AG04450 (cell line): ENCODE data around the gene GRID1. TPM values are rescaled to one million over a fixed set of nuclear protein-coding genes. Genes with fewer than 3 reads are reported as not detected.

Source experiments
- CTCF ChIA-PET: fragments of 300-600, 350-600 bp; formaldehyde crosslinking; extraction: SDS; loops from one replicate; lab custom pipeline; 2022; ENCODE audit warnings: antibody characterized with exemption, inconsistent platforms; lab: Charles Lee
- POLR2A ChIA-PET: fragments of 350-600 bp; formaldehyde crosslinking; extraction: SDS; loops from one replicate; lab custom pipeline; 2021; ENCODE audit warnings: antibody characterized with exemption, inconsistent platforms; lab: Yijun Ruan, JAX
- DNase-seq: peaks from one replicate; pipeline ENCODE4 v3.0.0-alpha.2; 2011; ENCODE audit warnings: low read depth, low spot score
- H3K27ac ChIP-seq: one replicate; pipeline ENCODE4 v1.5.1; 2012; ENCODE audit warnings: low read depth, low read length, control low read depth
- H3K27me3 ChIP-seq: one replicate; pipeline ENCODE4 v1.6.0; 2012; ENCODE audit warnings: low read length; ENCODE audit not compliant: control insufficient read depth, insufficient read depth
- H3K4me3 ChIP-seq: 2 replicates; pipeline ENCODE4 v1.5.1; 2011; ENCODE audit warnings: mild to moderate bottlenecking, low read depth, low read length, control low read depth
- H3K9me3 ChIP-seq: 2 replicates; pipeline ENCODE4 v1.5.1; 2012; ENCODE audit warnings: low read length; ENCODE audit not compliant: control insufficient read depth, insufficient read depth
- polyA plus RNA-seq: library from polyadenylated mRNA; depleted of rRNA; stranded (reverse); fragments of >200 nt; gene quantifications from 2 replicates; pipeline ENCODE4 v1.2.3, GENCODE V29; 2011
- TF ChIP-seq, protein P1 (sequence below): IDR thresholded peaks from 2 replicates; pipeline ENCODE4 v1.5.1; 2011; ENCODE audit warnings: low read depth, low read length, control low read depth, inconsistent platforms

GRID1 gene
- polyA plus RNA-seq, 1 experiment: not detected

DNA sequence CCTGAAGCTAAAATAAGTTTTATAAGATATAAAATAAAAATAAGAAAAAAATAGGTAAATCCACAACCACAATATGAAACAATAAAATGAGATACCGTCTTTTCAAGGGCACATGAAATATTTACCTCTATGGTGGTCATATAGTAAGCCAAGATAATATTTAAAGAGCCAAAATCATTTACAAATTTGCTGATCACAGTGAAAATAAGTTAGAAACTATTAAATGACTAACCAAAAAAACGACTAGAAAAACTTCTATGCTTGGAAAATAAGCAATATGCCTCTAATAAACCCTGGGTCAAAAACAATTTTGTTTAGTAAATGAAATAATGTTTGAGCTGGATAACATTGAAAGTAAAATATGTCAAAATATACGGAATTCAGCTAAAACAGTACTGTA, 535.2 kb downstream of the GRID1 start:
- no peak overlapping the region for H3K4me3 ChIP-seq
- no peak for DNase-seq
- peaks cover 10% of the 10 kb centered on the region for H3K9me3 ChIP-seq
- POLR2A ChIA-PET: no interaction called here
- CTCF ChIA-PET: no interaction called here
- no peak overlapping the region for H3K27ac ChIP-seq
- TF ChIP-seq, protein P1, sequence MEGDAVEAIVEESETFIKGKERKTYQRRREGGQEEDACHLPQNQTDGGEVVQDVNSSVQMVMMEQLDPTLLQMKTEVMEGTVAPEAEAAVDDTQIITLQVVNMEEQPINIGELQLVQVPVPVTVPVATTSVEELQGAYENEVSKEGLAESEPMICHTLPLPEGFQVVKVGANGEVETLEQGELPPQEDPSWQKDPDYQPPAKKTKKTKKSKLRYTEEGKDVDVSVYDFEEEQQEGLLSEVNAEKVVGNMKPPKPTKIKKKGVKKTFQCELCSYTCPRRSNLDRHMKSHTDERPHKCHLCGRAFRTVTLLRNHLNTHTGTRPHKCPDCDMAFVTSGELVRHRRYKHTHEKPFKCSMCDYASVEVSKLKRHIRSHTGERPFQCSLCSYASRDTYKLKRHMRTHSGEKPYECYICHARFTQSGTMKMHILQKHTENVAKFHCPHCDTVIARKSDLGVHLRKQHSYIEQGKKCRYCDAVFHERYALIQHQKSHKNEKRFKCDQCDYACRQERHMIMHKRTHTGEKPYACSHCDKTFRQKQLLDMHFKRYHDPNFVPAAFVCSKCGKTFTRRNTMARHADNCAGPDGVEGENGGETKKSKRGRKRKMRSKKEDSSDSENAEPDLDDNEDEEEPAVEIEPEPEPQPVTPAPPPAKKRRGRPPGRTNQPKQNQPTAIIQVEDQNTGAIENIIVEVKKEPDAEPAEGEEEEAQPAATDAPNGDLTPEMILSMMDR: no peak
- no peaks in the 10 kb centered on the region for H3K27me3 ChIP-seq

DNA sequence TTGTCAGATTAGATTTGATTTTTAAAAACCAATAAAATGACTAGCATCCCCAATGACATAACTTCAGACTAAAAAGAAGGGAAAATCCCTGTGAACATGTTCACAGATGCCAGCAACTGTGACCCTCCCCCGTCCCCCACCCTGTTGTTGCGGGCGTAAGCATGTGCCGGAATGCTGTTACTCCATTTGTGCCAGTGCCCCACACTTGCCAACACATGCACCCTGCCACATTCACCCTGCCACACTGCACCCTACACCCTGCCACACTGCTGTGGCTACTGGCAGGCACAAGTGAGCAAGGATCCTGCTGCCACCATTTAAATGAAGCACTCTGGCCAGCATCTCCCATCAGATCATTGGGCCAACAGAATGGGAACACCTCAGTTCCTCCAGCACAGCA, 540.2 kb downstream of the GRID1 start:
- Histone ChIP-seq H3K27me3 (no peaks in the 10 kb centered on the region), H3K27ac (no peak overlapping the region), H3K9me3 (peaks cover 9% of the 10 kb centered on the region), H3K4me3 (no peak overlapping the region)
- no peak for DNase-seq
- ChIA-PET CTCF (no interaction called here), POLR2A (no interaction called here)
- TF ChIP-seq, protein P1: no peak

GRCh38 chr10:85811405-85811804, 555.2 kb downstream of the GRID1 start:
- ChIA-PET CTCF (no interaction called here), POLR2A (no interaction called here)
- H3K27ac ChIP-seq: no peak overlapping the region
- TF ChIP-seq, protein P1: no peak
- DNase-seq: no peak
- H3K27me3 ChIP-seq: no peaks in the 10 kb centered on the region
- no peak overlapping the region for H3K4me3 ChIP-seq
- peaks cover 8% of the 10 kb centered on the region for H3K9me3 ChIP-seq

- peaks cover 8% of the 10 kb centered on the region for H3K9me3 ChIP-seq
- no peak for DNase-seq
- H3K4me3 ChIP-seq: no peak overlapping the region
- CTCF ChIA-PET: no interaction called here
- POLR2A ChIA-PET: no interaction called here
- H3K27me3 ChIP-seq: no peaks in the 10 kb centered on the region
- TF ChIP-seq, protein P1: no peak
- no peak overlapping the region for H3K27ac ChIP-seq
Measured at GRCh38 chr10:85810674-85811073, 555.9 kb downstream of the GRID1 start.

- ChIA-PET POLR2A (no interaction called here), CTCF (no interaction called here)
- no peak for DNase-seq
- Histone ChIP-seq H3K27ac (no peak overlapping the region), H3K4me3 (no peak overlapping the region), H3K9me3 (peaks cover 25% of the 10 kb centered on the region), H3K27me3 (no peaks in the 10 kb centered on the region)
- TF ChIP-seq, protein P1: no peak
Measured at GRCh38 chr10:85795460-85795859, 571.1 kb downstream of the GRID1 start.
